NT2/D1 (cell line): ENCODE measurements around the gene CCDC186.

Experiments
- SUZ12 ChIP-seq: IDR thresholded peaks from 2 replicates; pipeline ENCODE4 v1.6.1; 2011; ENCODE audit not compliant: insufficient read length, insufficient read depth; ENCODE audit errors: extremely low read depth
- YY1 ChIP-seq: IDR thresholded peaks from 2 replicates; pipeline ENCODE4 v1.6.1; 2011; ENCODE audit not compliant: insufficient read length, insufficient read depth
- ZNF274 ChIP-seq: IDR thresholded peaks from 2 replicates; pipeline ENCODE4 v1.6.1; 2011; ENCODE audit warnings: mild to moderate bottlenecking, low read depth, low read length

DNA sequence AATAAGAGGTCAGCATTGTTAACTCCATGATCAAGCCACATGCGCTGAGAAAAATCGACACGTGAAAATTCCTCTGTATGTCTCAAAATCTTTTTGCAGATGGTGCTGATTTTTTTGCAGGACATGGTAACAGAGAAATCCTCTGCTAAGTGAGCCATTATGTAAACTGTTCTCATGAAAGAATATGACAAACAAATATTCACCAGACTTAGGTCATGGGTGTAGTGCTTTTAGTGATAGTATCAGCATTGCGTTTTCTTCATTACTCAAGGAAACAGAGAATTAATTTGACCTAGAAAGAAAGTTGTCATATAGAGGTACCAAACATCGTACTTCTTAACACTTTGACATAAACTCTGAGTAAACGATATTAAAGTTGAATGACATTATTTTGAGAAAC lies 95.7 kb downstream of the CCDC186 start:
- TF ChIP-seq ZNF274 (no peak), SUZ12 (no peak), YY1 (no peak)
